Occipital lobe (tissue), 2 donors: Measurements from ENCODE around the gene RTP3. TPM values are rescaled to one million over a fixed set of nuclear protein-coding genes. Genes with fewer than 3 reads are reported as not detected.
"Not testable (repeated sequence)": the region's sequence is repeated elsewhere in the genome, so short reads cannot be mapped to it uniquely, and the experiment has no call there.

ENCODE experiments used
- DNase-seq: peaks from one replicate; lab custom pipeline; 2025; lab: John Stamatoyannopoulos, UW
- total RNA-seq: library from RNA; depleted of rRNA; stranded (reverse); fragments of >200 nt; gene quantifications from one replicate; pipeline ENCODE4 v1.2.3, GENCODE V29; 2014

Gene RTP3
- total RNA-seq, 1 donor from 2014 or later: not detected

GRCh38 chr3:46517784-46518181 lies 20.0 kb downstream of the RTP3 start:
- no peak for DNase-seq

GRCh38 chr3:46519952-46520351 lies 22.2 kb downstream of the RTP3 start:
- no peak for DNase-seq

- DNase-seq: no peak
Measured at GRCh38 chr3:46520531-46520930, 22.8 kb downstream of the RTP3 start.

GRCh38 chr3:46521096-46521495 lies 23.3 kb downstream of the RTP3 start:
- DNase-seq: no peak

- DNase-seq: not testable (repeated sequence)
Measured at GRCh38 chr3:46522201-46522600, 24.4 kb downstream of the RTP3 start.

- DNase-seq: no peak
Measured at GRCh38 chr3:46523556-46523955, 25.8 kb downstream of the RTP3 start.

GRCh38 chr3:46524008-46524407 lies 26.2 kb downstream of the RTP3 start:
- no peak for DNase-seq

- DNase-seq: no peak
Measured at GRCh38 chr3:46524832-46525231, 27.1 kb downstream of the RTP3 start.

- no peak for DNase-seq
Measured at GRCh38 chr3:46527239-46527638, 29.5 kb downstream of the RTP3 start.

GRCh38 chr3:46533091-46533490 lies 35.3 kb downstream of the RTP3 start:
- DNase-seq: no peak

GRCh38 chr3:46535746-46536145 lies 38.0 kb downstream of the RTP3 start:
- DNase-seq: no peak

GRCh38 chr3:46536758-46537157 lies 39.0 kb downstream of the RTP3 start:
- DNase-seq: no peak

GRCh38 chr3:46537316-46537715 lies 39.5 kb downstream of the RTP3 start:
- no peak for DNase-seq

- DNase-seq: no peak
Measured at GRCh38 chr3:46537779-46538178, 40.0 kb downstream of the RTP3 start.

GRCh38 chr3:46538425-46538802 lies 40.6 kb downstream of the RTP3 start:
- DNase-seq: not testable (repeated sequence)

- DNase-seq: peak; percentile 4
Measured at GRCh38 chr3:46538803-46539442, 41.1 kb downstream of the RTP3 start.

GRCh38 chr3:46539443-46540005 lies 41.7 kb downstream of the RTP3 start:
- no peak for DNase-seq

- no peak for DNase-seq
Measured at GRCh38 chr3:46540550-46540949, 42.8 kb downstream of the RTP3 start.

GRCh38 chr3:46541835-46542234 lies 44.1 kb downstream of the RTP3 start:
- no peak for DNase-seq

GRCh38 chr3:46542344-46542743 lies 44.6 kb downstream of the RTP3 start:
- DNase-seq: no peak

GRCh38 chr3:46542801-46543201 lies 45.0 kb downstream of the RTP3 start:
- no peak for DNase-seq

GRCh38 chr3:46544771-46545503 lies 47.2 kb downstream of the RTP3 start:
- DNase-seq: no peak
